Left lung (tissue), 14 donors: ENCODE measurements around the gene PHACTR4. TPM values are rescaled to one million over a fixed set of nuclear protein-coding genes. Genes with fewer than 3 reads are reported as not detected.

ENCODE experiments used
- ATAC-seq: fragments of 200-7000 bp; cut with Tn5 transposase; one replicate; pipeline ENCODE4 v1.9.1; 2020; ENCODE audit warnings: moderate library complexity
- DNase-seq, 4 donors: peaks; one replicate each; pipeline ENCODE4 v3.0.0-alpha.2; 2013 to 2020
- H3K27ac ChIP-seq, 2 donors: fragments of 200-600 bp; sonication (generic) in 1 of 2; one replicate each; pipeline versions ENCODE4 v1.5.0 to v1.8.0; 2020 to 2021
- H3K27me3 ChIP-seq, 2 donors: fragments of 200-600 bp; sonication (generic) in 1 of 2; one replicate each; pipeline versions ENCODE4 v1.5.0 to v1.8.0; 2020 to 2021
- H3K36me3 ChIP-seq, 2 donors: fragments of 200-600 bp; sonication (generic) in 1 of 2; one replicate each; pipeline versions ENCODE4 v1.5.0 to v1.8.0; 2020 to 2021
- H3K4me1 ChIP-seq, 2 donors: fragments of 200-600 bp; one replicate each; pipeline ENCODE4 v1.8.0; 2021
- H3K4me3 ChIP-seq, 2 donors: fragments of 200-600 bp; sonication (generic) in 1 of 2; one replicate each; pipeline versions ENCODE4 v1.5.0 to v1.8.0; 2020 to 2021; ENCODE audit warnings: mild to moderate bottlenecking in 1 of 2
- H3K9me3 ChIP-seq, 2 donors: fragments of 200-600 bp; sonication (generic) in 1 of 2; one replicate each; pipeline versions ENCODE4 v1.5.0 to v1.8.0; 2020 to 2021
- CTCF ChIP-seq, 2 donors: fragments of 200-600 bp; sonication (generic) in 1 of 2; IDR thresholded peaks; one replicate each; pipeline versions ENCODE4 v1.5.0 to v1.8.0; 2021; ENCODE audit warnings: antibody characterized with exemption in 2 of 2
- intact Hi-C, 2 donors: fragments of 100-400 bp; cut with DNase I; formaldehyde crosslinking; loops; one replicate each; pipeline versions ENCODE4 v1.11.2 to v1.14.2; 2022
- long read RNA-seq, 12 donors: library from polyadenylated mRNA in 2 of 12; unstranded in 2 of 12; transcript quantifications; one replicate each; pipeline ENCODE4 v2.0.0 and lab custom pipeline, GENCODE V29; 2019 to 2026
- polyA plus RNA-seq, 6 donors: library from polyadenylated mRNA; unstranded; fragments of 120-200 nt; gene quantifications; one replicate each; pipeline ENCODE4 v1.2.1, GENCODE V29; 2013; ENCODE audit not compliant: insufficient read length in 6 of 6
- total RNA-seq, 2 donors: library from RNA; stranded (reverse); fragmentation: NEBNext Ultra II Directional; extraction: Animal tissue kit (Norgen Biotek cat#: 25700); gene quantifications; one replicate each; pipeline ENCODE4 v1.2.1, GENCODE V29; 2021
- donor health status: DM: no; HTN: yes; CAD: no.
- donor health status: DM: no; HTN: no; CAD: no.

Gene PHACTR4
- total RNA-seq = 10 to 100 TPM; 39.7 to 40.6 TPM
- polyA plus RNA-seq = 10 to 100 TPM; 59.3 to 73.8 (median 68.7) TPM
- long read RNA-seq, donor 1, full-length matches to known transcripts = 5 of 5 reads
- long read RNA-seq, donor 1, partial matches to known transcripts = 0 of 5 reads
- long read RNA-seq, donor 1, other reads (novel, unspliced or antisense) = 0 of 5 reads
- long read RNA-seq, donor 2, partial matches to known transcripts = 34 of 37 reads
- long read RNA-seq, donor 2, other reads (novel, unspliced or antisense) = 0 of 37 reads
- long read RNA-seq, donor 3, partial matches to known transcripts = 27 of 28 reads
- long read RNA-seq, donor 3, other reads (novel, unspliced or antisense) = 0 of 28 reads
- long read RNA-seq, donor 4, partial matches to known transcripts = 8 of 10 reads
- long read RNA-seq, donor 4, other reads (novel, unspliced or antisense) = 2 of 10 reads
- long read RNA-seq, donor 5, full-length matches to known transcripts = 4 of 39 reads
- long read RNA-seq, donor 5, partial matches to known transcripts = 13 of 39 reads
- long read RNA-seq, donor 5, other reads (novel, unspliced or antisense) = 22 of 39 reads
- long read RNA-seq, donor 6, partial matches to known transcripts = 0 of 2 reads
- long read RNA-seq, donor 6, other reads (novel, unspliced or antisense) = 0 of 2 reads
- long read RNA-seq, donor 7, full-length matches to known transcripts = 2 of 8 reads
- long read RNA-seq, donor 7, partial matches to known transcripts = 6 of 8 reads
- long read RNA-seq, donor 7, other reads (novel, unspliced or antisense) = 0 of 8 reads
- long read RNA-seq, donor 8, full-length matches to known transcripts = 3 of 3 reads
- long read RNA-seq, donor 8, partial matches to known transcripts = 0 of 3 reads
- long read RNA-seq, donor 8, other reads (novel, unspliced or antisense) = 0 of 3 reads
- long read RNA-seq, donor 9 = 0 reads
- long read RNA-seq, donor 10, partial matches to known transcripts = 4 of 11 reads
- long read RNA-seq, donor 10, other reads (novel, unspliced or antisense) = 6 of 11 reads
- long read RNA-seq, donor 11, partial matches to known transcripts = 17 of 18 reads
- long read RNA-seq, donor 11, other reads (novel, unspliced or antisense) = 0 of 18 reads
- long read RNA-seq, donor 12, partial matches to known transcripts = 0 of 2 reads
- long read RNA-seq, donor 12, other reads (novel, unspliced or antisense) = 0 of 2 reads

- intact Hi-C loops = loop anchor here in 1 of 2 donors (10.0 kb wide), 1 partner anchor 235 kb away; no protein-coding TSS in a partner anchor
- ATAC-seq (peak; percentile 97), DNase-seq (peak; percentile 86 to 97 (median 94))
- H3K27ac ChIP-seq = peak within 1 kb of the TSS; percentile 93 to 95
- no peaks in the 10 kb centered on the region for H3K9me3 ChIP-seq
- no peaks in the 10 kb centered on the region for H3K36me3 ChIP-seq
- peak within 1 kb of the TSS; percentile 72 to 87 for H3K4me3 ChIP-seq
- no peaks in the 10 kb centered on the region for H3K27me3 ChIP-seq
- H3K4me1 ChIP-seq = peaks cover 14 to 36% of the 10 kb centered on the region in 2 donors
- TF ChIP-seq CTCF (IDR thresholded peaks at IDR 0.05) = no peak
Observed at GRCh38 chr1:28369371-28370238, at the start of gene PHACTR4. Gene PHACTR4, plus strand, starts transcription at chr1:28369740. Its CDS starts 37,708 bp downstream, at chr1:28407448.

GRCh38 chr1:28322194-28322593, 47.3 kb upstream of the PHACTR4 start:
- ATAC-seq (no peak), DNase-seq (no peak)
- no peak overlapping the region for H3K27ac ChIP-seq
- H3K27me3 ChIP-seq = peaks cover 0 to 6% of the 10 kb centered on the region in 2 donors
- no peak overlapping the region for H3K4me3 ChIP-seq
- H3K36me3 ChIP-seq = no peaks in the 10 kb centered on the region
- no peaks in the 10 kb centered on the region for H3K9me3 ChIP-seq
- peaks cover 0 to 10% of the 10 kb centered on the region in 2 donors for H3K4me1 ChIP-seq
- no peak for TF ChIP-seq CTCF (IDR thresholded peaks at IDR 0.05)
- intact Hi-C loops = loop anchor here in 1 of 2 donors (10.0 kb wide), 1 partner anchor 57 kb away; no protein-coding TSS in a partner anchor

GRCh38 chr1:28323720-28324119, 45.8 kb upstream of the PHACTR4 start:
- Histone ChIP-seq H3K27me3 (peaks cover 0 to 6% of the 10 kb centered on the region in 2 donors), H3K4me3 (no peak overlapping the region), H3K27ac (no peak overlapping the region), H3K4me1 (peaks cover 5 to 24% of the 10 kb centered on the region in 2 donors), H3K36me3 (no peaks in the 10 kb centered on the region), H3K9me3 (no peaks in the 10 kb centered on the region)
- DNase-seq (no peak), ATAC-seq (no peak)
- no peak for TF ChIP-seq CTCF (IDR thresholded peaks at IDR 0.05)
- intact Hi-C loops = loop anchor here in 1 of 2 donors (10.0 kb wide), 1 partner anchor 59 kb away; no protein-coding TSS in a partner anchor

- ATAC-seq (no peak), DNase-seq (no peak)
Observed at GRCh38 chr1:28326515-28326914, 43.0 kb upstream of the PHACTR4 start.

More at GRCh38 chr1:28326515-28326914, 43.0 kb upstream of the PHACTR4 start:
- Histone ChIP-seq H3K27ac (peak overlapping the region in 1 of 2 donors; percentile 50), H3K27me3 (peaks cover 0 to 2% of the 10 kb centered on the region in 2 donors), H3K36me3 (peaks cover 0 to 7% of the 10 kb centered on the region in 2 donors), H3K4me1 (peaks cover 9 to 37% of the 10 kb centered on the region in 2 donors), H3K4me3 (no peak overlapping the region), H3K9me3 (no peaks in the 10 kb centered on the region)
- intact Hi-C loops = loop anchor here in 1 of 2 donors (10.0 kb wide), 1 partner anchor 62 kb away; no protein-coding TSS in a partner anchor
- no peak for TF ChIP-seq CTCF (IDR thresholded peaks at IDR 0.05)
